ENCODE data around the gene RAVER1. TPM values are rescaled to one million over a fixed set of nuclear protein-coding genes. Genes with fewer than 3 reads are reported as not detected.
"Not testable (repeated sequence)": the region's sequence is repeated elsewhere in the genome, so short reads cannot be mapped to it uniquely, and the experiment has no call there.

Gene RAVER1
- total and polyA plus RNA-seq, 4 donors, result 7.9 to 24.0 (median 17.2) TPM

DNA sequence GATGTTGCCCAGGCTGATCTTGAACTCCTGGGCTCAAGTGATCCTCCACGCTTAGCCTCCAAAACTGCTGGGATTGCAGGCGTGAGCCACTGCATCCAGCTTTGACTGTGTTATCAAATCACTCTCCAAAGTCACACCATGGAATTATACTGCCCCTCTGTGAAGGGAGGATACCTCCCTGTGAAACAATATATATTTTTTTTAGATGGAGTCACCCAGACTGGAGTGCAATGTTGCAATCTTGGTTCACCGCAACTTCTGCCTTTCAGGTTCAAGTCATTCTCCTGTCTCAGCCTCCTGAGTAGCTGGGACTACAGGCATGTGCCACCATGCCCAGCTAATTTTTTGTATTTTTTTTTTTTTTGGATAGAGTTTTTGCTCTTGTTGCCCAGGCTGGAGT lies 39.4 kb upstream of the RAVER1 start:
- Histone ChIP-seq H3K4me3 (ENCODE audit: low read length in 2 of 2) (no peak overlapping the region), H3K27ac (ENCODE audit: low read depth in 1 of 2, low read length in 2 of 2) (no peak overlapping the region), H3K4me1 (ENCODE audit: control insufficient read depth in 1 of 2, insufficient read depth in 2 of 2, low read length in 2 of 2) (no peaks in the 10 kb centered on the region), H3K27me3 (ENCODE audit: control insufficient read depth in 1 of 2, insufficient read depth in 2 of 2, low read length in 1 of 2) (no peaks in the 10 kb centered on the region), H3K9me3 (ENCODE audit: control insufficient read depth, low read length) (no peaks in the 10 kb centered on the region), H3K36me3 (ENCODE audit: control insufficient read depth in 1 of 2, insufficient read depth in 2 of 2, low read length in 1 of 2) (no peaks in the 10 kb centered on the region)
- ATAC-seq (ENCODE audit: low FRiP score) (no peak), DNase-seq (no peak)
- intact Hi-C loops (cut with DNase I), result no loop called here
- WGBS, 2 donors, result 94% methylated on average over 3 of the region's 3 CpGs

DNA sequence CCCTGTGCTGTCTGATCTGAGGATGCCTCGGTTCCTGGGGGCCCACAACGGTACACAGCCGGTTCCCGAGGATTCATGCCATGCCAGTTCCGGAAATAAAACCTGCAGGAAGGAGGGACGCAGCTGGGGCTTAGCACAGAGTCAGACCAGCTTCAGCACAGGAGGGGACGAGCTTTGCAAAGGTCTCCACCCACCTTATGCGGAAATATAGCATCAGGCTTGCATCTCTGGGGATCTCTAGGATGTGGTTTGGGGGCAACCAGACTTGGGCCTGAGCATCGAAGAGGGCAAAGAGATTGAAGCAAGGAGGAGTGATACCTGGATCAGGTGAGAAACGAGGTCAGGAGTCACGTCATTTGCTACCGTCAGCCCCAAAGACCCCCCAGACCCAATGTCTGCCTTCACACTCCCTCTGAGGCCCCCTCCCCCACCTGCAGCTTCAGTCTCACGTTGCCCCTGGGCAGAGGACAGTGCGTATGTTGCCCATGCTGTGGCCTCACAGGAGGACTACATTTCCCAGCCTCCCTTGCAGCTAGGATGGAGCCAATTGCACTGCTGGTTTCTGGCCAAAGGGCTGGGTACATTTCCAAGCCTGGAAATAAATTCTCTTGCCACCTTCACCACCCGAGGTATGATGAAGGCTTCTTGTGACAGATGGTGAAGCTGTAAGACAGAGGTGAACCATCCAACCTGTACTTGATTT lies 34.9 kb upstream of the RAVER1 start:
- ATAC-seq (ENCODE audit: low FRiP score) (no peak), DNase-seq (no peak)
- H3K4me3 ChIP-seq (ENCODE audit: low read length in 2 of 2), result no peak overlapping the region
- H3K4me1 ChIP-seq (ENCODE audit: control insufficient read depth in 1 of 2, insufficient read depth in 2 of 2, low read length in 2 of 2), result no peaks in the 10 kb centered on the region
- no peak overlapping the region for H3K27ac ChIP-seq (ENCODE audit: low read depth in 1 of 2, low read length in 2 of 2)
- no peaks in the 10 kb centered on the region for H3K27me3 ChIP-seq (ENCODE audit: control insufficient read depth in 1 of 2, insufficient read depth in 2 of 2, low read length in 1 of 2)
- H3K9me3 ChIP-seq (ENCODE audit: control insufficient read depth, low read length), result no peaks in the 10 kb centered on the region
- intact Hi-C loops (cut with DNase I), result no loop called here
- H3K36me3 ChIP-seq (ENCODE audit: control insufficient read depth in 1 of 2, insufficient read depth in 2 of 2, low read length in 1 of 2), result peaks cover 0 to 4% of the 10 kb centered on the region in 2 donors
- 92 to 93% methylated on average over 15 of the region's 15 CpGs for WGBS, 2 donors

- ATAC-seq (ENCODE audit: low FRiP score); DNase-seq; intact Hi-C loops (cut with DNase I); H3K27me3 ChIP-seq (ENCODE audit: control insufficient read depth in 1 of 2, insufficient read depth in 2 of 2, low read length in 1 of 2); H3K4me3 ChIP-seq (ENCODE audit: low read length in 2 of 2); H3K9me3 ChIP-seq (ENCODE audit: control insufficient read depth, low read length); H3K4me1 ChIP-seq (ENCODE audit: control insufficient read depth in 1 of 2, insufficient read depth in 2 of 2, low read length in 2 of 2); H3K36me3 ChIP-seq (ENCODE audit: control insufficient read depth in 1 of 2, insufficient read depth in 2 of 2, low read length in 1 of 2); H3K27ac ChIP-seq (ENCODE audit: low read depth in 1 of 2, low read length in 2 of 2): not testable (repeated sequence)
- WGBS, 2 donors, result 92 to 95% methylated on average over 4 of the region's 4 CpGs
Observed at GRCh38 chr19:10366950-10367512, 33.7 kb upstream of the RAVER1 start.

GRCh38 chr19:10365518-10365917 lies 32.2 kb upstream of the RAVER1 start:
- Histone ChIP-seq H3K4me3 (ENCODE audit: low read length in 2 of 2) (no peak overlapping the region), H3K27ac (ENCODE audit: low read depth in 1 of 2, low read length in 2 of 2) (no peak overlapping the region), H3K36me3 (ENCODE audit: control insufficient read depth in 1 of 2, insufficient read depth in 2 of 2, low read length in 1 of 2) (peaks cover 2 to 4% of the 10 kb centered on the region in 2 donors), H3K9me3 (ENCODE audit: control insufficient read depth, low read length) (no peaks in the 10 kb centered on the region), H3K27me3 (ENCODE audit: control insufficient read depth in 1 of 2, insufficient read depth in 2 of 2, low read length in 1 of 2) (no peaks in the 10 kb centered on the region), H3K4me1 (ENCODE audit: control insufficient read depth in 1 of 2, insufficient read depth in 2 of 2, low read length in 2 of 2) (no peaks in the 10 kb centered on the region)
- DNase-seq (no peak), ATAC-seq (ENCODE audit: low FRiP score) (no peak)
- intact Hi-C loops (cut with DNase I), result no loop called here
- 95 to 96% methylated on average over 23 of the region's 23 CpGs for WGBS, 2 donors

GRCh38 chr19:10364644-10365043 lies 31.3 kb upstream of the RAVER1 start:
- Histone ChIP-seq H3K27me3 (ENCODE audit: control insufficient read depth in 1 of 2, insufficient read depth in 2 of 2, low read length in 1 of 2) (no peaks in the 10 kb centered on the region), H3K27ac (ENCODE audit: low read depth in 1 of 2, low read length in 2 of 2) (no peak overlapping the region), H3K4me3 (ENCODE audit: low read length in 2 of 2) (no peak overlapping the region), H3K36me3 (ENCODE audit: control insufficient read depth in 1 of 2, insufficient read depth in 2 of 2, low read length in 1 of 2) (peaks cover 2 to 4% of the 10 kb centered on the region in 2 donors), H3K4me1 (ENCODE audit: control insufficient read depth in 1 of 2, insufficient read depth in 2 of 2, low read length in 2 of 2) (no peaks in the 10 kb centered on the region), H3K9me3 (ENCODE audit: control insufficient read depth, low read length) (no peaks in the 10 kb centered on the region)
- intact Hi-C loops (cut with DNase I), result no loop called here
- ATAC-seq (ENCODE audit: low FRiP score) (no peak), DNase-seq (no peak)
- 60 to 67% methylated on average over 19 of the region's 19 CpGs for WGBS, 2 donors

- peaks cover 2 to 4% of the 10 kb centered on the region in 2 donors for H3K36me3 ChIP-seq (ENCODE audit: control insufficient read depth in 1 of 2, insufficient read depth in 2 of 2, low read length in 1 of 2)
- no peak overlapping the region for H3K4me3 ChIP-seq (ENCODE audit: low read length in 2 of 2)
- no peaks in the 10 kb centered on the region for H3K27me3 ChIP-seq (ENCODE audit: control insufficient read depth in 1 of 2, insufficient read depth in 2 of 2, low read length in 1 of 2)
- no peak overlapping the region for H3K27ac ChIP-seq (ENCODE audit: low read depth in 1 of 2, low read length in 2 of 2)
- no peaks in the 10 kb centered on the region for H3K9me3 ChIP-seq (ENCODE audit: control insufficient read depth, low read length)
- ATAC-seq (ENCODE audit: low FRiP score) (no peak), DNase-seq (no peak)
- WGBS, 2 donors, result 93% methylated on average over 12 of the region's 12 CpGs
- H3K4me1 ChIP-seq (ENCODE audit: control insufficient read depth in 1 of 2, insufficient read depth in 2 of 2, low read length in 2 of 2), result no peaks in the 10 kb centered on the region
- intact Hi-C loops (cut with DNase I), result no loop called here
Observed at GRCh38 chr19:10363789-10364281, 30.5 kb upstream of the RAVER1 start.

DNA sequence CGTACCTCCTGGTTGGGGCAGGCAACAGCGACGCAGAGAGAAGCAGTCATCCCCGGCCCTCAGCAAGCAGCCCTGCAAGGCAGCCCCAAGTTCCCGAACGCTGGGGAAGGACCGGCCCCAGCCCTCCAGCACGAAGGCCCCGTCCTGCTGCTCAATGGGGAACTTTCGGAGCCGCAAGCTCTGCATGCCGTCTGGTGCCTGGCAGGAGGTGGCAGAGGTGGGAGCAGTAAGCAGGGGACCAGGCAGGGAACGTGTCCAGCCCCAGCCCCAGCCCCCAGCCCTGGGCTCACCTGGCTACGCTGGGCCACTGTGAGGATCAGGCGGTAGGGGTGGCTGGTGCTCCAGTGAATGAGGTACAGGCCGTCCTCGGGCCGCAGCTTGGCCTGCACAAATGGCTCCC lies 28.9 kb upstream of the RAVER1 start:
- ATAC-seq (ENCODE audit: low FRiP score) (no peak), DNase-seq (no peak)
- H3K4me1 ChIP-seq (ENCODE audit: control insufficient read depth in 1 of 2, insufficient read depth in 2 of 2, low read length in 2 of 2), result no peaks in the 10 kb centered on the region
- peaks cover 2 to 4% of the 10 kb centered on the region in 2 donors for H3K36me3 ChIP-seq (ENCODE audit: control insufficient read depth in 1 of 2, insufficient read depth in 2 of 2, low read length in 1 of 2)
- no peak overlapping the region for H3K4me3 ChIP-seq (ENCODE audit: low read length in 2 of 2)
- no peaks in the 10 kb centered on the region for H3K9me3 ChIP-seq (ENCODE audit: control insufficient read depth, low read length)
- H3K27ac ChIP-seq (ENCODE audit: low read depth in 1 of 2, low read length in 2 of 2), result no peak overlapping the region
- no peaks in the 10 kb centered on the region for H3K27me3 ChIP-seq (ENCODE audit: control insufficient read depth in 1 of 2, insufficient read depth in 2 of 2, low read length in 1 of 2)
- intact Hi-C loops (cut with DNase I), result no loop called here
- WGBS, 2 donors, result 93% methylated on average over 18 of the region's 18 CpGs

GRCh38 chr19:10361569-10362011 lies 28.3 kb upstream of the RAVER1 start:
- Histone ChIP-seq H3K27ac (ENCODE audit: low read depth in 1 of 2, low read length in 2 of 2) (no peak overlapping the region), H3K4me1 (ENCODE audit: control insufficient read depth in 1 of 2, insufficient read depth in 2 of 2, low read length in 2 of 2) (no peaks in the 10 kb centered on the region), H3K27me3 (ENCODE audit: control insufficient read depth in 1 of 2, insufficient read depth in 2 of 2, low read length in 1 of 2) (no peaks in the 10 kb centered on the region), H3K9me3 (ENCODE audit: control insufficient read depth, low read length) (no peaks in the 10 kb centered on the region), H3K36me3 (ENCODE audit: control insufficient read depth in 1 of 2, insufficient read depth in 2 of 2, low read length in 1 of 2) (peaks cover 2 to 4% of the 10 kb centered on the region in 2 donors), H3K4me3 (ENCODE audit: low read length in 2 of 2) (no peak overlapping the region)
- no peak for DNase-seq
- ATAC-seq (ENCODE audit: low FRiP score), result no peak
- intact Hi-C loops (cut with DNase I), result no loop called here
- WGBS, 2 donors, result 84 to 85% methylated on average over 15 to 16 of the region's 16 CpGs

DNA sequence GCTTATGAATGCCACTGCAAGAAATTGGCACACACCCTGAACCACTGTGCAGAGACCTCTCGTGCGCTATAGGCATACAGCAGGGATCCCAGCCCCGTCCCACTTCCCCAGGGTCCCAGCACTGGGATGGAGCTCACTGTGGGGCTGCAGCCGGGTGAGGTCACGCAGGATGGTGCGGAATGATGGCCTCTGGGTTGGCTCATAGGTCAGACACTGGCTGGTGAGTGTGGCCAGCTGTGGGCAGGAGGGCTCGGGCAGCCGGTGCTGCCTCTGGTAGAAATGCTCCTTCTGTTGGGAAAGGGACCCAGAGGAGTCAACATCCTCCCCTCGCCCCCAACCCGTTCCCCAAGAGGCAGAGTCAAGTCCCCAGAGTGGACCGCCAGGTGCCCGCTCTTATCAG lies 23.1 kb upstream of the RAVER1 start:
- ATAC-seq (ENCODE audit: low FRiP score) (no peak), DNase-seq (no peak)
- no peaks in the 10 kb centered on the region for H3K4me1 ChIP-seq (ENCODE audit: control insufficient read depth in 1 of 2, insufficient read depth in 2 of 2, low read length in 2 of 2)
- WGBS, 2 donors, result 89 to 93% methylated on average over 12 of the region's 12 CpGs
- no peaks in the 10 kb centered on the region for H3K9me3 ChIP-seq (ENCODE audit: control insufficient read depth, low read length)
- H3K27me3 ChIP-seq (ENCODE audit: control insufficient read depth in 1 of 2, insufficient read depth in 2 of 2, low read length in 1 of 2), result no peaks in the 10 kb centered on the region
- intact Hi-C loops (cut with DNase I), result no loop called here
- no peaks in the 10 kb centered on the region for H3K36me3 ChIP-seq (ENCODE audit: control insufficient read depth in 1 of 2, insufficient read depth in 2 of 2, low read length in 1 of 2)
- H3K4me3 ChIP-seq (ENCODE audit: low read length in 2 of 2), result no peak overlapping the region
- H3K27ac ChIP-seq (ENCODE audit: low read depth in 1 of 2, low read length in 2 of 2), result no peak overlapping the region
